IMR-90 (cell line): Measurements from ENCODE around the gene PTPRN2. TPM values are rescaled to one million over a fixed set of nuclear protein-coding genes. Genes with fewer than 3 reads are reported as not detected.

Source experiments
- ATAC-seq: fragments of 200-7000 bp; cut with Tn5 transposase; 2 replicates; pipeline ENCODE4 v1.9.1; 2020; ENCODE audit warnings: low read depth, mild to moderate bottlenecking, moderate library complexity
- BruUV-seq: library from RNA; stranded (reverse); fragments of 400-500 nt; replicated peaks from 2 replicates; lab custom pipeline; 2021; lab: Mats Ljungman, UMichigan
- CTCF ChIA-PET: fragments of 300-600 bp; formaldehyde crosslinking; extraction: SDS; loops from one replicate; lab custom pipeline; 2021; ENCODE audit warnings: antibody characterized with exemption; lab: Yijun Ruan, JAX
- POLR2A ChIA-PET: fragments of 300-600 bp; sonication (Branson Sonifier 250); formaldehyde crosslinking; loops from one replicate; lab custom pipeline; 2022; ENCODE audit warnings: antibody characterized with exemption; ENCODE audit not compliant: unreplicated experiment; lab: Charles Lee
- DNase-seq: peaks from one replicate; pipeline ENCODE4 v3.0.0; 2013
- H2AFZ ChIP-seq: replicated peaks from 2 replicates; pipeline ENCODE3; 2013; ENCODE audit warnings: low read length, mild to moderate bottlenecking; ENCODE audit not compliant: poor library complexity
- H2AK5ac ChIP-seq: 2 replicates; pipeline ENCODE4 v1.6.1; 2013; ENCODE audit warnings: low read depth, low read length, inconsistent platforms
- H2AK9ac ChIP-seq: replicated peaks from 2 replicates; pipeline ENCODE3; 2013; ENCODE audit warnings: mild to moderate bottlenecking, low read depth, low read length, moderate library complexity; ENCODE audit not compliant: poor library complexity
- H2BK120ac ChIP-seq: 2 replicates; pipeline ENCODE4 v1.6.1; 2013; ENCODE audit warnings: low read depth, low read length, inconsistent platforms
- H2BK15ac ChIP-seq: 3 replicates; pipeline ENCODE4 v1.6.1; 2013; ENCODE audit warnings: low read depth, low read length, inconsistent platforms
- H2BK20ac ChIP-seq: 2 replicates; pipeline ENCODE4 v1.6.1; 2013; ENCODE audit warnings: low read depth, mild to moderate bottlenecking, inconsistent platforms, low read length, moderate library complexity
- H2BK5ac ChIP-seq: 2 replicates; pipeline ENCODE4 v1.6.1; 2013; ENCODE audit warnings: mild to moderate bottlenecking, low read depth, low read length, inconsistent platforms; ENCODE audit not compliant: poor library complexity, severe bottlenecking
- H3K14ac ChIP-seq: replicated peaks from 2 replicates; pipeline ENCODE4 v1.6.1; 2013; ENCODE audit warnings: low read depth, low read length, inconsistent platforms
- H3K18ac ChIP-seq: 2 replicates; pipeline ENCODE4 v1.6.1; 2013; ENCODE audit warnings: low read depth, low read length, control low read depth
- H3K23ac ChIP-seq: 2 replicates; pipeline ENCODE4 v1.6.1; 2013; ENCODE audit warnings: low read depth, low read length, inconsistent platforms
- H3K27ac ChIP-seq: 2 replicates; pipeline ENCODE4 v1.5.1; 2013; ENCODE audit warnings: mild to moderate bottlenecking, control low read depth, low read length; ENCODE audit not compliant: insufficient read depth
- H3K27me3 ChIP-seq: 2 replicates; pipeline ENCODE4 v1.6.1; 2013; ENCODE audit warnings: low read length; ENCODE audit not compliant: control insufficient read depth, insufficient read depth
- H3K36me3 ChIP-seq: 2 replicates; pipeline ENCODE4 v1.6.1; 2013; ENCODE audit warnings: low read length, mixed read lengths; ENCODE audit not compliant: control insufficient read depth, insufficient read depth
- H3K4ac ChIP-seq: 2 replicates; pipeline ENCODE4 v1.6.1; 2013; ENCODE audit warnings: low read depth, low read length, inconsistent platforms
- H3K4me1 ChIP-seq: 2 replicates; pipeline ENCODE4 v1.6.1; 2013; ENCODE audit warnings: low read length, mixed read lengths; ENCODE audit not compliant: control insufficient read depth, insufficient read depth
- H3K4me2 ChIP-seq: 2 replicates; pipeline ENCODE4 v1.6.1; 2013; ENCODE audit warnings: low read depth, mild to moderate bottlenecking, control low read depth, low read length, moderate library complexity
- H3K4me3 ChIP-seq: 2 replicates; pipeline ENCODE4 v1.5.1; 2013; ENCODE audit warnings: low read depth, mild to moderate bottlenecking, control low read depth, low read length, moderate library complexity; ENCODE audit not compliant: insufficient read depth
- H3K56ac ChIP-seq: 2 replicates; pipeline ENCODE4 v1.6.1; 2013; ENCODE audit warnings: low read length, inconsistent platforms; ENCODE audit not compliant: insufficient read depth; ENCODE audit errors: extremely low read depth
- H3K79me1 ChIP-seq, 2 experiments: 2 replicates each; pipeline ENCODE4 v1.6.1; 2013; ENCODE audit warnings: low read length in 2 of 2, inconsistent platforms in 1 of 2, low read depth in 1 of 2
- H3K9ac ChIP-seq: 2 replicates; pipeline ENCODE4 v1.6.1; 2013; ENCODE audit warnings: low read depth, low read length, control low read depth
- H3K9me1 ChIP-seq: 2 replicates; pipeline ENCODE4 v1.6.1; 2013; ENCODE audit warnings: low read length, inconsistent platforms; ENCODE audit not compliant: insufficient read depth
- H3K9me3 ChIP-seq: 2 replicates; pipeline ENCODE4 v1.6.1; 2013; ENCODE audit warnings: low read length; ENCODE audit not compliant: control insufficient read depth, insufficient read depth
- H4K20me1 ChIP-seq: 2 replicates; pipeline ENCODE4 v1.6.1; 2013; ENCODE audit warnings: low read length, inconsistent platforms; ENCODE audit not compliant: insufficient read depth
- H4K5ac ChIP-seq: 2 replicates; pipeline ENCODE4 v1.6.1; 2013; ENCODE audit warnings: mild to moderate bottlenecking, low read depth, low read length, control low read depth
- H4K8ac ChIP-seq, 2 experiments: 2 replicates each; pipeline ENCODE4 v1.6.1; 2013; ENCODE audit warnings: low read depth in 2 of 2, low read length in 2 of 2, control low read depth in 1 of 2, inconsistent platforms in 1 of 2
- H4K91ac ChIP-seq: 2 replicates; pipeline ENCODE4 v1.6.1; 2013; ENCODE audit warnings: low read depth, low read length, inconsistent platforms; ENCODE audit not compliant: insufficient read depth
- BHLHE40 ChIP-seq: fragments of 150-350 bp; IDR thresholded peaks from 2 replicates; pipeline ENCODE4 v1.6.1; 2016; ENCODE audit warnings: mild to moderate bottlenecking, low read depth, low read length
- CEBPB ChIP-seq: IDR thresholded peaks from 2 replicates; pipeline ENCODE4 v1.6.1; 2012; ENCODE audit warnings: low read depth, low read length, improper control_type of control experiment
- CHD1 ChIP-seq: IDR thresholded peaks from 2 replicates; pipeline ENCODE4 v1.6.1; 2012; ENCODE audit warnings: low read depth, low read length, improper control_type of control experiment
- CTCF ChIP-seq: conservative IDR thresholded peaks from 2 replicates; pipeline ENCODE4 v1.5.1; 2012; ENCODE audit warnings: mild to moderate bottlenecking, low read depth, low read length, improper control_type of control experiment
- FOS ChIP-seq: fragments of 150-350 bp; IDR thresholded peaks from 2 replicates; pipeline ENCODE4 v1.6.1; 2016; ENCODE audit warnings: low read depth, low read length
- MAZ ChIP-seq: IDR thresholded peaks from 2 replicates; pipeline ENCODE4 v1.6.1; 2012; ENCODE audit warnings: low read depth, mild to moderate bottlenecking, low read length, improper control_type of control experiment, moderate library complexity, borderline replicate concordance
- POLR2A ChIP-seq: IDR thresholded peaks from 2 replicates; pipeline ENCODE4 v1.6.1; 2012; ENCODE audit warnings: mild to moderate bottlenecking, low read depth, low read length
- RCOR1 ChIP-seq: IDR thresholded peaks from 2 replicates; pipeline ENCODE4 v1.6.1; 2012; ENCODE audit warnings: mild to moderate bottlenecking, low read length, improper control_type of control experiment; ENCODE audit not compliant: insufficient replicate concordance
- RFX5 ChIP-seq: IDR thresholded peaks from 2 replicates; pipeline ENCODE4 v1.8.0; 2012; ENCODE audit warnings: low read depth, mild to moderate bottlenecking, low read length, moderate library complexity
- SMC3 ChIP-seq: fragments of 150-350 bp; IDR thresholded peaks from 2 replicates; pipeline ENCODE4 v1.6.1; 2016; ENCODE audit warnings: low read depth, mild to moderate bottlenecking, antibody characterized with exemption, low read length, moderate library complexity
- WGBS, 2 experiments: methylation state at CpG; one replicate each; pipeline versions ENCODE4 v1.1.5 to v1.1.7; 2013; ENCODE audit warnings: missing lambda C conversion rate in 2 of 2; ENCODE audit not compliant: insufficient read length in 1 of 2; ENCODE audit errors: extremely low coverage in 2 of 2; 5-methylcytosine and 5-hydroxymethylcytosine counted together
- dilution Hi-C: fragments of 300-500 bp; cut with HindIII; formaldehyde crosslinking; loops from one replicate; pipeline ENCODE4 v1.14.3; 2018; ENCODE audit warnings: low sequenced_read_pairs; ENCODE audit not compliant: unreplicated experiment
- in situ Hi-C: fragments of 300-500 bp; cut with MboI; formaldehyde crosslinking; loops from 3 replicates; pipeline ENCODE4 v1.14.3; 2019; ENCODE audit warnings: low sequenced_read_pairs, inconsistent platforms, mixed read lengths
- intact Hi-C: fragments of 100-400 bp; cut with micrococcal nuclease; formaldehyde crosslinking; loops from 2 replicates; pipeline ENCODE4 v1.10.0; 2022
- polyA plus RNA-seq, 3 experiments: library from polyadenylated mRNA; depleted of rRNA; stranded (reverse); fragments of >200 nt; gene quantifications; 2 replicates each; pipeline ENCODE4 v1.2.3, GENCODE V29; 2012; ENCODE audit warnings: low replicate concordance in 1 of 3
- total RNA-seq: library from RNA; depleted of rRNA; stranded (reverse); fragments of >200 nt; gene quantifications from 2 replicates; pipeline ENCODE4 v1.2.3, GENCODE V29; 2012
- TF ChIP-seq, protein P1 (sequence below): fragments of 150-350 bp; IDR thresholded peaks from 2 replicates; pipeline ENCODE4 v1.6.1; 2016; ENCODE audit warnings: low read depth, mild to moderate bottlenecking, low read length, moderate library complexity, borderline replicate concordance

PTPRN2 gene
- total and polyA plus RNA-seq, 2 of the 4 experiments (the other 2 are of a cell fraction): 0.03 TPM; not detected in 1

DNA sequence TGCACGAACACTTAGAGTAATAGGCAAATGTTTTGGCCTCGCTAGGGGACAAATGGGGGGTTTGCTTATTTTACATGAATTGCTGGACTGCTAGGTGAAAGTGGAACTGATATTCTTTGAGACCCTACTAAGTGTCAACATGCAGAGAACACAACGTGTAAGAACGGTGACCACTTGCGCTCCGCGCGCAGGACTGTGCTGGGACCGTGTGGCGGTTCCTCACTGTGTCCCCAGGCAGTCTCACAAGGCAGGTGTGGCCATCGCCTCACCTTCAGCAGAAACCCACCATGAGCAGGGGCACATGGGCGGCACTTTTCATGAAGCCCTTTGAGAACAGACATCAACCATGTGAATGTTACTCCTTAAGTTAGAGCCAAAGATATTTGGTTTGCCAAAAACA, 27.2 kb downstream of the PTPRN2 start:
- Histone ChIP-seq H3K4me1 (no peaks in the 10 kb centered on the region), H4K20me1 (no peaks in the 10 kb centered on the region), H2BK20ac (no peak overlapping the region), H4K5ac (no peak overlapping the region), H2BK120ac (no peak overlapping the region), H2AK9ac (no peak overlapping the region), H2AK5ac (no peak overlapping the region), H2AFZ (no peak overlapping the region), H4K8ac (no peak overlapping the region), H3K27me3 (no peaks in the 10 kb centered on the region), H2BK15ac (no peak overlapping the region), H3K4me3 (no peak overlapping the region), H3K4ac (no peak overlapping the region), H4K91ac (no peak overlapping the region), H3K23ac (no peak overlapping the region), H3K9ac (no peak overlapping the region), H3K36me3 (no peaks in the 10 kb centered on the region), H3K27ac (no peak overlapping the region), H3K9me1 (no peaks in the 10 kb centered on the region), H3K14ac (no peak overlapping the region), H3K9me3 (peaks cover 15% of the 10 kb centered on the region), H3K18ac (no peak overlapping the region), H2BK5ac (no peak overlapping the region), H3K79me1 (no peaks in the 10 kb centered on the region), H3K4me2 (no peak overlapping the region), H3K56ac (no peak overlapping the region)
- dilution Hi-C loops: no loop called here
- TF ChIP-seq, protein P1, sequence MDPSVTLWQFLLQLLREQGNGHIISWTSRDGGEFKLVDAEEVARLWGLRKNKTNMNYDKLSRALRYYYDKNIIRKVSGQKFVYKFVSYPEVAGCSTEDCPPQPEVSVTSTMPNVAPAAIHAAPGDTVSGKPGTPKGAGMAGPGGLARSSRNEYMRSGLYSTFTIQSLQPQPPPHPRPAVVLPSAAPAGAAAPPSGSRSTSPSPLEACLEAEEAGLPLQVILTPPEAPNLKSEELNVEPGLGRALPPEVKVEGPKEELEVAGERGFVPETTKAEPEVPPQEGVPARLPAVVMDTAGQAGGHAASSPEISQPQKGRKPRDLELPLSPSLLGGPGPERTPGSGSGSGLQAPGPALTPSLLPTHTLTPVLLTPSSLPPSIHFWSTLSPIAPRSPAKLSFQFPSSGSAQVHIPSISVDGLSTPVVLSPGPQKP: no peak
- TF ChIP-seq RCOR1 (no peak), POLR2A (no peak), CEBPB (no peak), CHD1 (no peak), MAZ (no peak), BHLHE40 (no peak), SMC3 (no peak), FOS (no peak), RFX5 (no peak), CTCF (no peak)
- CTCF ChIA-PET: no interaction called here
- in situ Hi-C loops: no loop called here
- no TSS peak for BruUV-seq
- ATAC-seq (no peak), DNase-seq (no peak)
- WGBS, 2 experiments: 91% methylated on average over 10 of the region's 12 CpGs; no CpG with 5 or more reads in 1 of the 2 experiments
- POLR2A ChIA-PET: no interaction called here
- intact Hi-C loops: no loop called here
